Measurements from ENCODE around the gene ARL1.

DNA sequence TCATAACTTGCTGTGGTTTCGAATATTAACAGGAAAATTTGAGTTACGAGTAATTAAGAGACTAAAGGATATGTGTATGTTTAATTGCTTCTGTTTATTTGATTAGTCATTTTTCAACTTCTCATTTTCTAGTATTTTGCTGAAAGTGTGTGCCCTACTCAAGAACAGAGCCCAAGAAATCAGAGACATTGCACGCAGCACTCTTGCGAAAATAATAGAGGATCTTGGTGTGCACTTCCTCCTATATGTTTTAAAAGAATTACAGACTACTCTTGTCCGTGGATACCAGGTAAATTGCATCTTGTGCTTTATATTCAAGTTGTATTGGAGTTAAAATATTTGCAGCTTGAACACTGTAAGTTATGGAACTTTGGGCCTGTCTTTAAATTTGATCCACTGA lies 50.8 kb downstream of the ARL1 start:
- TF ChIP-seq CTCF (IDR thresholded peaks at IDR 0.05) (no peak), POLR2AphosphoS5 (IDR thresholded peaks at IDR 0.05) (no peak), EP300 (IDR thresholded peaks at IDR 0.05) (no peak)

Data from upper lobe of left lung (tissue), 4 donors.